ENCODE measurements around the gene RFWD3.

The RFWD3 gene

GRCh38 chr16:74700438-74701225 is 34.0 kb upstream of the RFWD3 start, which contains the start of gene MLKL (continued):
- TF ChIP-seq ZNF529 (tag by site-specific recombination; IDR thresholded peaks at IDR 0.05; ENCODE audit: insufficient replicate concordance), result no peak
- TF ChIP-seq ZNF561 (tag by site-specific recombination; IDR thresholded peaks at IDR 0.05; ENCODE audit: borderline replicate concordance), result peak; percentile 51; the same call in 1 of the 2 replicates
- no peak for TF ChIP-seq ZNF658 (tag by site-specific recombination; IDR thresholded peaks at IDR 0.05)
- no peak for TF ChIP-seq ZNF324 (tag by site-specific recombination; IDR thresholded peaks at IDR 0.05)
- no peak for TF ChIP-seq ZNF571 (tag by site-specific recombination; IDR thresholded peaks at IDR 0.05)
- no peak for TF ChIP-seq ZFP37 (tag by site-specific recombination; IDR thresholded peaks at IDR 0.05)
- no peak for TF ChIP-seq ZBTB21 (tag by site-specific recombination; IDR thresholded peaks at IDR 0.05)
- TF ChIP-seq ZNF837 (tag by site-specific recombination; IDR thresholded peaks at IDR 0.05), result no peak
- TF ChIP-seq, protein P1, sequence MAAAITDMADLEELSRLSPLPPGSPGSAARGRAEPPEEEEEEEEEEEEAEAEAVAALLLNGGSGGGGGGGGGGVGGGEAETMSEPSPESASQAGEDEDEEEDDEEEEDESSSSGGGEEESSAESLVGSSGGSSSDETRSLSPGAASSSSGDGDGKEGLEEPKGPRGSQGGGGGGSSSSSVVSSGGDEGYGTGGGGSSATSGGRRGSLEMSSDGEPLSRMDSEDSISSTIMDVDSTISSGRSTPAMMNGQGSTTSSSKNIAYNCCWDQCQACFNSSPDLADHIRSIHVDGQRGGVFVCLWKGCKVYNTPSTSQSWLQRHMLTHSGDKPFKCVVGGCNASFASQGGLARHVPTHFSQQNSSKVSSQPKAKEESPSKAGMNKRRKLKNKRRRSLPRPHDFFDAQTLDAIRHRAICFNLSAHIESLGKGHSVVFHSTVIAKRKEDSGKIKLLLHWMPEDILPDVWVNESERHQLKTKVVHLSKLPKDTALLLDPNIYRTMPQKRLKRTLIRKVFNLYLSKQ (tag by site-specific recombination; IDR thresholded peaks at IDR 0.05; ENCODE audit: borderline replicate concordance), result no peak
- TF ChIP-seq KLF9 (tag by site-specific recombination; IDR thresholded peaks at IDR 0.05; ENCODE audit: low read depth), result no peak; the same call in 1 of the 2 replicates
- TF ChIP-seq MZF1 (tag by site-specific recombination; IDR thresholded peaks at IDR 0.05; ENCODE audit: borderline replicate concordance), result no peak; the same call in 1 of the 2 replicates
- no peak for TF ChIP-seq KLF16 (tag by site-specific recombination; IDR thresholded peaks at IDR 0.05)
- TF ChIP-seq ZNF677 (tag by site-specific recombination; IDR thresholded peaks at IDR 0.05), result no peak
- TF ChIP-seq BCL6B (tag by site-specific recombination; IDR thresholded peaks at IDR 0.05), result peak; percentile 83; the same call in 1 of the 2 replicates
- no peak for TF ChIP-seq ZNF785 (tag by site-specific recombination; IDR thresholded peaks at IDR 0.05)
- TF ChIP-seq, protein P2, sequence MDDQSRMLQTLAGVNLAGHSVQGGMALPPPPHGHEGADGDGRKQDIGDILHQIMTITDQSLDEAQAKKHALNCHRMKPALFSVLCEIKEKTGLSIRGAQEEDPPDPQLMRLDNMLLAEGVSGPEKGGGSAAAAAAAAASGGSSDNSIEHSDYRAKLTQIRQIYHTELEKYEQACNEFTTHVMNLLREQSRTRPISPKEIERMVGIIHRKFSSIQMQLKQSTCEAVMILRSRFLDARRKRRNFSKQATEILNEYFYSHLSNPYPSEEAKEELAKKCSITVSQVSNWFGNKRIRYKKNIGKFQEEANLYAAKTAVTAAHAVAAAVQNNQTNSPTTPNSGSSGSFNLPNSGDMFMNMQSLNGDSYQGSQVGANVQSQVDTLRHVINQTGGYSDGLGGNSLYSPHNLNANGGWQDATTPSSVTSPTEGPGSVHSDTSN (CRISPR knock-in tag; IDR thresholded peaks at IDR 0.05), result no peak; the same call in 1 of the 2 replicates
- TF ChIP-seq ZNF214 (tag by site-specific recombination; IDR thresholded peaks at IDR 0.05; ENCODE audit: borderline replicate concordance), result no peak
- no peak for TF ChIP-seq REST (tag by site-specific recombination; IDR thresholded peaks at IDR 0.05)
- no peak for TF ChIP-seq MYNN (tag by site-specific recombination; IDR thresholded peaks at IDR 0.05; ENCODE audit: borderline replicate concordance)
- TF ChIP-seq PRDM2 (tag by site-specific recombination; IDR thresholded peaks at IDR 0.05; ENCODE audit: borderline replicate concordance), result no peak
- no peak for TF ChIP-seq ZNF138 (tag by site-specific recombination; IDR thresholded peaks at IDR 0.05; ENCODE audit: borderline replicate concordance)
- TF ChIP-seq ZNF394 (tag by site-specific recombination; IDR thresholded peaks at IDR 0.05; ENCODE audit: borderline replicate concordance), result no peak

Measured in HEK293 (cell line).